Naive thymus-derived CD8-positive, alpha-beta T cell (primary cell): Measurements from ENCODE around the gene SLC25A26. TPM values are rescaled to one million over a fixed set of nuclear protein-coding genes. Genes with fewer than 3 reads are reported as not detected.

Experiments used
- ATAC-seq, 2 donors: fragments of 150-1000 bp; cut with Tn5 transposase in 1 of 2; sonication (Bioruptor Pico), chemical (Tn5 transposase) in 1 of 2; 1 replicate in 1 of 2; 2 replicates in 1 of 2; pipeline ENCODE4 v1.10.0; 2021; ENCODE audit warnings: mild to moderate bottlenecking in 2 of 2, moderate library complexity in 2 of 2
- POLR2A ChIA-PET: fragments of 350-600 bp; sonication (Branson Sonifier 250); formaldehyde crosslinking; loops from one replicate; lab custom pipeline; 2021; ENCODE audit warnings: antibody characterized with exemption; lab: Charles Lee
- DNase-seq, 10 donors: peaks; one replicate each; pipeline versions ENCODE4 v3.0.0 to v3.0.0-alpha.2; 2020 to 2022
- H3K27ac Mint-ChIP-seq, 10 donors: one replicate each; pipeline ENCODE4 v1.8.0; 2020 to 2022; ENCODE audit warnings: mild to moderate bottlenecking in 10 of 10, mixed read lengths in 10 of 10, moderate library complexity in 4 of 10, inconsistent platforms in 1 of 10
- H3K27me3 Mint-ChIP-seq, 5 donors: one replicate each; pipeline ENCODE4 v1.8.0; 2021 to 2022; ENCODE audit warnings: mixed read lengths in 5 of 5
- H3K36me3 Mint-ChIP-seq, 3 donors: one replicate each; pipeline ENCODE4 v1.8.0; 2020 to 2022; ENCODE audit warnings: mixed read lengths in 3 of 3, mild to moderate bottlenecking in 2 of 3, inconsistent platforms in 1 of 3
- H3K4me1 Mint-ChIP-seq, 4 donors: one replicate each; pipeline ENCODE4 v1.8.0; 2021 to 2022; ENCODE audit warnings: mixed read lengths in 4 of 4
- H3K4me3 Mint-ChIP-seq, 10 donors: one replicate each; pipeline ENCODE4 v1.8.0; 2020 to 2022; ENCODE audit warnings: mild to moderate bottlenecking in 10 of 10, mixed read lengths in 10 of 10, moderate library complexity in 6 of 10, inconsistent platforms in 1 of 10
- H3K9me3 Mint-ChIP-seq, 9 donors: one replicate each; pipeline ENCODE4 v1.8.0; 2020 to 2022; ENCODE audit warnings: mixed read lengths in 9 of 9, mild to moderate bottlenecking in 3 of 9, inconsistent platforms in 1 of 9, moderate library complexity in 1 of 9
- polyA plus RNA-seq, 3 donors: library from polyadenylated mRNA; unstranded; fragments of 300-500 nt; fragmentation: Illumina TruSeq; gene quantifications; one replicate each; pipeline ENCODE4 v1.2.3, GENCODE V29; 2021
- total RNA-seq, 8 experiments: library from RNA in 2 of 8; stranded (reverse) in 2 of 8; gene quantifications; one replicate each; pipeline ENCODE4 v1.2.3 and lab custom pipeline; 2021 to 2026

Gene SLC25A26
- total and polyA plus RNA-seq, 5 experiments from 2014 or later = 19.0 to 62.5 (median 49.3) TPM

- Mint-ChIP-seq H3K27me3 (no peaks in the 10 kb centered on the region), H3K27ac (no peak overlapping the region), H3K9me3 (peaks cover 0 to 6% (median 0%) of the 10 kb centered on the region in 9 donors), H3K4me3 (no peak overlapping the region), H3K4me1 (peaks cover 21 to 53% (median 45%) of the 10 kb centered on the region in 4 donors), H3K36me3 (peaks cover 0 to 55% (median 36%) of the 10 kb centered on the region in 3 donors)
- no peak for ATAC-seq
- no peak for DNase-seq
- POLR2A ChIA-PET = no interaction called here
Measured at GRCh38 chr3:66228707-66229106, 7.9 kb downstream of the SLC25A26 start.

- H3K4me1 Mint-ChIP-seq = peaks cover 21 to 44% (median 36%) of the 10 kb centered on the region in 4 donors
- POLR2A ChIA-PET = no interaction called here
- peaks cover 8 to 48% (median 39%) of the 10 kb centered on the region in 3 donors for H3K36me3 Mint-ChIP-seq
- ATAC-seq = no peak
- H3K9me3 Mint-ChIP-seq = peaks cover 0 to 15% (median 3%) of the 10 kb centered on the region in 9 donors
- H3K4me3 Mint-ChIP-seq = no peak overlapping the region
- H3K27ac Mint-ChIP-seq = peak overlapping the region in 2 of 10 donors; percentile 0 to 17
- no peaks in the 10 kb centered on the region for H3K27me3 Mint-ChIP-seq
- DNase-seq = no peak
Measured at GRCh38 chr3:66229931-66230330, 9.1 kb downstream of the SLC25A26 start.

GRCh38 chr3:66233033-66233432, 12.2 kb downstream of the SLC25A26 start:
- H3K27ac Mint-ChIP-seq = peak overlapping the region in 2 of 10 donors; percentile 15 to 47

GRCh38 chr3:66236281-66236680, 15.5 kb downstream of the SLC25A26 start:
- POLR2A ChIA-PET = no interaction called here
- peaks cover 7 to 21% (median 11%) of the 10 kb centered on the region in 4 donors for H3K4me1 Mint-ChIP-seq
- no peak for ATAC-seq
- H3K9me3 Mint-ChIP-seq = peaks cover 0 to 48% (median 26%) of the 10 kb centered on the region in 9 donors
- H3K4me3 Mint-ChIP-seq = no peak overlapping the region
- H3K27ac Mint-ChIP-seq = no peak overlapping the region
- DNase-seq = no peak
- peaks cover 39 to 65% (median 58%) of the 10 kb centered on the region in 3 donors for H3K36me3 Mint-ChIP-seq
- no peaks in the 10 kb centered on the region for H3K27me3 Mint-ChIP-seq

More at GRCh38 chr3:66233033-66233432, 12.2 kb downstream of the SLC25A26 start:
- no peaks in the 10 kb centered on the region for H3K27me3 Mint-ChIP-seq
- H3K9me3 Mint-ChIP-seq = peaks cover 0 to 30% (median 9%) of the 10 kb centered on the region in 9 donors
- peaks cover 11 to 24% (median 17%) of the 10 kb centered on the region in 4 donors for H3K4me1 Mint-ChIP-seq
- peaks cover 20 to 54% (median 39%) of the 10 kb centered on the region in 3 donors for H3K36me3 Mint-ChIP-seq
- H3K4me3 Mint-ChIP-seq = no peak overlapping the region
- DNase-seq = no peak
- POLR2A ChIA-PET = no interaction called here
- no peak for ATAC-seq

GRCh38 chr3:66237552-66237951, 16.8 kb downstream of the SLC25A26 start:
- no peaks in the 10 kb centered on the region for H3K27me3 Mint-ChIP-seq
- H3K27ac Mint-ChIP-seq = no peak overlapping the region
- H3K36me3 Mint-ChIP-seq = peaks cover 39 to 61% (median 59%) of the 10 kb centered on the region in 3 donors
- H3K4me1 Mint-ChIP-seq = peaks cover 4 to 22% (median 15%) of the 10 kb centered on the region in 4 donors
- peaks cover 0 to 45% (median 27%) of the 10 kb centered on the region in 9 donors for H3K9me3 Mint-ChIP-seq
- no peak for ATAC-seq
- no peak for DNase-seq
- POLR2A ChIA-PET = no interaction called here
- H3K4me3 Mint-ChIP-seq = no peak overlapping the region

GRCh38 chr3:66239513-66240123, 18.8 kb downstream of the SLC25A26 start:
- no peak overlapping the region for H3K4me3 Mint-ChIP-seq
- no peaks in the 10 kb centered on the region for H3K27me3 Mint-ChIP-seq
- DNase-seq (peak in 2 of 10 donors; percentile 24 to 25), ATAC-seq (peak; percentile 25 to 67)
- H3K36me3 Mint-ChIP-seq = peaks cover 34 to 67% (median 60%) of the 10 kb centered on the region in 3 donors
- H3K9me3 Mint-ChIP-seq = peaks cover 0 to 40% (median 21%) of the 10 kb centered on the region in 9 donors
- peaks cover 2 to 18% (median 13%) of the 10 kb centered on the region in 4 donors for H3K4me1 Mint-ChIP-seq
- peak overlapping the region in 2 of 10 donors; percentile 61 to 76 for H3K27ac Mint-ChIP-seq
- POLR2A ChIA-PET = no interaction called here

- H3K36me3 Mint-ChIP-seq = peaks cover 27 to 83% (median 58%) of the 10 kb centered on the region in 3 donors
- no peaks in the 10 kb centered on the region for H3K27me3 Mint-ChIP-seq
- H3K4me1 Mint-ChIP-seq = peaks cover 2 to 18% (median 12%) of the 10 kb centered on the region in 4 donors
- peaks cover 0 to 30% (median 18%) of the 10 kb centered on the region in 9 donors for H3K9me3 Mint-ChIP-seq
- DNase-seq (no peak), ATAC-seq (no peak)
- peak overlapping the region in 1 of 10 donors; percentile 14 for H3K4me3 Mint-ChIP-seq
- POLR2A ChIA-PET = no interaction called here
- H3K27ac Mint-ChIP-seq = peak overlapping the region in 1 of 10 donors; percentile 47
Measured at GRCh38 chr3:66241466-66241865, 20.7 kb downstream of the SLC25A26 start.

- H3K4me3 Mint-ChIP-seq = no peak overlapping the region
- peaks cover 20 to 80% (median 44%) of the 10 kb centered on the region in 3 donors for H3K36me3 Mint-ChIP-seq
- POLR2A ChIA-PET = no interaction called here
- H3K4me1 Mint-ChIP-seq = peaks cover 0 to 18% (median 12%) of the 10 kb centered on the region in 4 donors
- H3K27me3 Mint-ChIP-seq = no peaks in the 10 kb centered on the region
- H3K9me3 Mint-ChIP-seq = peaks cover 0 to 22% (median 17%) of the 10 kb centered on the region in 9 donors
- H3K27ac Mint-ChIP-seq = no peak overlapping the region
- no peak for DNase-seq
- no peak for ATAC-seq
Measured at GRCh38 chr3:66242788-66243464, 22.1 kb downstream of the SLC25A26 start.

GRCh38 chr3:66248641-66249040, 27.8 kb downstream of the SLC25A26 start:
- Mint-ChIP-seq H3K27ac (no peak overlapping the region), H3K27me3 (no peaks in the 10 kb centered on the region), H3K9me3 (no peaks in the 10 kb centered on the region), H3K4me3 (no peak overlapping the region), H3K36me3 (peaks cover 0 to 87% (median 22%) of the 10 kb centered on the region in 3 donors), H3K4me1 (peaks cover 0 to 6% (median under 1%) of the 10 kb centered on the region in 4 donors)
- ATAC-seq = no peak
- no peak for DNase-seq
- POLR2A ChIA-PET = no interaction called here

- H3K36me3 Mint-ChIP-seq = peaks cover 5 to 73% (median 5%) of the 10 kb centered on the region in 3 donors
- H3K4me1 Mint-ChIP-seq = peaks cover 10 to 19% (median 12%) of the 10 kb centered on the region in 4 donors
- H3K9me3 Mint-ChIP-seq = no peaks in the 10 kb centered on the region
- no peak overlapping the region for H3K4me3 Mint-ChIP-seq
- DNase-seq (peak in 3 of 10 donors; percentile 28 to 35 (median 35)), ATAC-seq (no peak)
- H3K27ac Mint-ChIP-seq = no peak overlapping the region
- POLR2A ChIA-PET = no interaction called here
- H3K27me3 Mint-ChIP-seq = no peaks in the 10 kb centered on the region
Measured at GRCh38 chr3:66253790-66254620, 33.2 kb downstream of the SLC25A26 start.

- no peaks in the 10 kb centered on the region for H3K27me3 Mint-ChIP-seq
- H3K4me3 Mint-ChIP-seq = no peak overlapping the region
- DNase-seq (no peak), ATAC-seq (no peak)
- peaks cover 10 to 32% (median 18%) of the 10 kb centered on the region in 4 donors for H3K4me1 Mint-ChIP-seq
- POLR2A ChIA-PET = no interaction called here
- no peaks in the 10 kb centered on the region for H3K9me3 Mint-ChIP-seq
- H3K36me3 Mint-ChIP-seq = peaks cover 3 to 62% (median 12%) of the 10 kb centered on the region in 3 donors
- no peak overlapping the region for H3K27ac Mint-ChIP-seq
Measured at GRCh38 chr3:66255865-66256264, 35.1 kb downstream of the SLC25A26 start.

GRCh38 chr3:66256806-66257205, 36.0 kb downstream of the SLC25A26 start:
- POLR2A ChIA-PET = no interaction called here
- Mint-ChIP-seq H3K36me3 (peaks cover 3 to 61% (median 12%) of the 10 kb centered on the region in 3 donors), H3K9me3 (no peaks in the 10 kb centered on the region), H3K4me1 (peaks cover 10 to 32% (median 19%) of the 10 kb centered on the region in 4 donors), H3K27ac (no peak overlapping the region), H3K4me3 (no peak overlapping the region), H3K27me3 (peaks cover 0 to 2% (median 0%) of the 10 kb centered on the region in 5 donors)
- DNase-seq = no peak
- ATAC-seq = no peak
